GM12801 (cell line): Measurements from ENCODE around the gene NHLH2.

Experiments used
- CTCF ChIP-seq: IDR thresholded peaks from one replicate; pipeline ENCODE4 v1.5.1; 2011; ENCODE audit warnings: control low read depth; ENCODE audit not compliant: insufficient read length; ENCODE audit errors: extremely low read depth

NHLH2 gene

GRCh38 chr1:115790356-115790755 lies 50.6 kb downstream of the NHLH2 start:
- no peak for TF ChIP-seq CTCF
